Fibroblast of peridontal ligament (primary cell): ENCODE data around the gene PRUNE2.
A peak's percentile ranks its signal among the peaks of the same experiment; 100 is the strongest.

Experiments used
- DNase-seq: peaks from one replicate; pipeline ENCODE4 v3.0.0-alpha.2; 2010; ENCODE audit errors: extremely low read depth

PRUNE2 gene

DNA sequence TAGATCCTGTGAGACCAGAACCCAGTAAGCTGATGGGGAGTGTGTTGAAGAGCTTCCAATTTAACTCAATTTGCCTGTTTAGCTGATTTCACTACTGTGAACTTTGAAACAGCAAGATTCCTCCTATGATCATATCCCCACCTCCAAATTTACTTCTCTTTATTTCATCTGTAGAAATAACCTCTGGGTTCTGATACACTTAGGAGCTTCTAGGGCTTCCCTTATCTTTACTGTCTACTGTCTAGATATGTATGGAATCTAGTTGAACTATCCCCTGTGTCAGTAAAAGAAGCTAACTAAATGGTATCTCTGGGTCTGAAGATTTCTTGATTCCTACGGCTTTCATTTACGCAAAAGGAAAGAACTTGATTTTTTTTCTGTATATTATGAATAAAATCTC, 330.2 kb downstream of the PRUNE2 start:
- DNase-seq = no peak

DNA sequence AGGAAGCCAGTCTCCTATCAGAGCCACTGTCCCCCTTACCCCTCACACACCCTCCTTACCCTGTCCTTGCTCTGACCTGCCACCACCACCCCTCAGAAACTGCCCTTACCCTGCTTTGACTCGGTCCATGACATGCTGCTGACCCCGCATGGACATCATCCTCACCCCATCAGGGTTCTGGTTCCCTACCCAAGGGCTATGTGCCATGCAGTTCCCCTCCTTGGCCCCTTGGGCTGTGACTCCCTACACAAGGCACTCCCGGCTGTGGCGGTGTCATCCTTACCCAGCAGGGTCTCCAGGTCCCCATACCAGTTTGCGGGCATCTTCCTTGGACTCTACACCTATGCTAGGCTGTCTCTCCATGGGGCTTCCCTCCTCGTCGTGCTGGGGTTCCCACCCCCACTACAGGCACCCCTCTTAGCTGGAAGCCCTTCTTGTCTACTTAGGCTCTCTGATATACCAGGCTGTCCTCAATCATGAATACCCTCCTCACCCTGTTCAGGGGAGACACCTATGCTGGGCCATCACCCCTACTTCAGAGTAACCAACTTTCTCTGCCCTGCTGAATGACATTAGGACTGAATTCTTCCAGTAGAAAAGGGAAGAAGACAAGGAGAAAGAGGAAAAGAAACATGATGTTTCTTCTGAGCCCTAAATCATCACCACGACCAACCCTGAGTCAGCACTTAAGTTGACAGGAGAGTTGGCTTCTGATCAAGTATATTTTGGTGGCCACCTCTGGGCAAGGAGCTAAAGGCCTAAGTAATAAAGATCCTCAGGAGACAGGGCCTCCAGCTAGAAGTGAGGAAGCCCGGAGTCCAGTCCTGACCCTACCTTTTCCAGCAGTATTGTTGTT, 331.8 kb downstream of the PRUNE2 start:
- DNase-seq = no peak

DNA sequence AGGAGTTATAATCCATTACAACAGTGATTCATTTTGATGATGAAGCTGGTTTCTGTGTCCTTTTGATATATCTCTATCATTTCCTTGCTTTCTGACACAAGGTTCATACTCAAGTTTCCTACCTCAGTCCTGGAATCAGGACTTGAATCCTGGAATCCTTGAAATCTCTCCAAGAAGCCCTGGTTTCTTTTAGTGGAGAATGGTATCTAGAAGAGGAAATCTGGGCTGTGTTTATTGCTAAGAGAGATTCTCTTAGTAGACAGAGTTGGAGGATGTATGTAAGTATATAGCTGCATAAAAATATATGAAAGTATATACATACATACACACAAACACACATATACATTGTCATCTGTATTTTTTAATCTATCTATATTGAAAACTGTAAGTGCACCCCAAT, 332.5 kb downstream of the PRUNE2 start:
- no peak for DNase-seq

DNA sequence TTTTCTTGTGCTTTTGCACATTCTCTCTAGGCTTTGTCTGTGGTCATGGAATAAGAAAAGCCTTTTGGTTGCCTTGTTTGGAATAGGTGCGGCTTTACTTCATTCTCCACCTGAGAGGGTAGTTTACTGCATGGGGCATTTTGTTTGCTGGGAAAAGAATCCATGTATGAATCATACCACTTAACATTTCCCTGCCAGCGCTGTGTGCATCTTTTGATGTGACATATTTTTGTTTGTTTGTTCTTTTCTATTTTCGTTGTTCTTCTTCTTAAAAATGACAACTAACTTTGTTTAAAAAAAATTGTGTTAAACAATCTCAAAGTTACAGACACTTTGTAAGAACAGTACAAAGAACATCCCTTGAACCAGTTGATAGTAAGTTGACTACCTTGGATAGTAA, 333.8 kb downstream of the PRUNE2 start:
- DNase-seq = no peak

DNA sequence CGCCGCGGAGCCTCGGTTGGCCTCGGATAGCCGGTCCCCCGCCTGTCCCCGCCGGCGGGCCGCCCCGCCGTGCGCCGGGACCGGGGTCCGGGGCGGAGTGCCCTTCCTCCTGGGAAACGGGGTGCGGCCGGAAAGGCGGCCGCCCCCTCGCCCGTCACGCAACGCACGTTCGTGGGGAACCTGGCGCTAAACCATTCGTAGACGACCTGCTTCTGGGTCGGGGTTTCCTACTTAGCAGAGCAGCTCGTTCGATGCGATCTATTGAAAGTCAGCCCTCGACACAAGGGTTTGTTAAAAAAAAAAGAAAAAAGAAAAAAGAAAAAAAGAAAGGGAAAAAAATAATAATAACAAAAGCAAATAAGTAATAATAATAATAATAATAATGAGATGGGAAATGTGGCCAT, 334.2 kb downstream of the PRUNE2 start:
- DNase-seq = no peak

DNA sequence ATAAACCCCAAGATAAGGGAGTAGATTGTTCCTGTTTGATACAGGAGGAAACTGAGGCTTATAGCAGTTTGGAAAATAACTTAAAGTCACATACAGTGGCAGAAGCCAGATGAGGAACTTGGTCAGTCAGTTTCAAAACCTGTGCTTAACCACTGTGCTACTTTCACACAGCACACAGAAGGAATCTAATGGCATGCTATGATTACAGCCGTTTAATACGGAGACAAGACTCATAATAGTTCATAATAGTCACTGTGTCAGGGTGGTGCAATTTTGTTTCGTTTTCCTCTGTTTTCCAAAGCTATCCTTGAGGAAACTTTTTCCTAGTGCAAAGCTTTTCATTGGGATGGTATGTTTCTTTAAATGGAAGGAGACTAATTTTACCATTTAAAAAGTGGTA, 334.6 kb downstream of the PRUNE2 start:
- peak; percentile 53 for DNase-seq

DNA sequence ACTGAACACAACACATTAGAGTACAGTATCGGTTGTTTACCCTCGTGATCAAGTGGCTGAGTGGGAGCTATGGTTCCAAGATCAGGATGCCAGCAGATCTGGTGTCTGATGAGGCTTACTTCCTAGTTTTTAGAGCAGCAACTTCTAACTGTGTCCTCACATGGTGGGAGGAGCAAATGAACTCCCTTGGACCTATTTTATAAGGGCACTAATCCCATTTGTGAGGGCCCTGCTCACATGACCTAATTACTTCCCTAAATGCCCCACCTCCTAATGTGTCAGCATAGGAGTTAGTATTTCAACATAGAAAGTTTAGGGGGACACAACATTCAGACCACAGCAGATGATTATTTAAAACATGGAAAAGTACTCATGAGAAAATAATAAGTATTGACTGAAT, 335.1 kb downstream of the PRUNE2 start:
- DNase-seq = no peak

DNA sequence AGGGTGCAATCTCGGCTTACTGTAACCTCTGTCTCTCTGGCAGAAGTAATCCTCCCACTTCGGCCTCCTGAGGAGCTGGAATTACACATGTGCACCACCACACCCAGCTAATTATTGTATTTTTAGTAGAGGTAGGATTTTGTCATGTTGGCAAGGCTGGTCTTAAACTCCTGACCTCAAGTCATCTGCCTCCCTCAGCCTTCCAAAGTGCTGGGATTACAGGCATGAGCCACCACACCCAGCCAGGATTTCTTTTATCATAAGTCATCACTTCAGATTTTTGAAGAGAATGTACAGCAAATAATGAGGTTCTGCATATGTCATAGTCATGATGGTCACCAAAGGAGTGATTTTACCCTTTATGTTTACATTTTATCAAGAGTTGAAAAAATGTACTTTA, 338.8 kb downstream of the PRUNE2 start:
- DNase-seq = peak; percentile 35

DNA sequence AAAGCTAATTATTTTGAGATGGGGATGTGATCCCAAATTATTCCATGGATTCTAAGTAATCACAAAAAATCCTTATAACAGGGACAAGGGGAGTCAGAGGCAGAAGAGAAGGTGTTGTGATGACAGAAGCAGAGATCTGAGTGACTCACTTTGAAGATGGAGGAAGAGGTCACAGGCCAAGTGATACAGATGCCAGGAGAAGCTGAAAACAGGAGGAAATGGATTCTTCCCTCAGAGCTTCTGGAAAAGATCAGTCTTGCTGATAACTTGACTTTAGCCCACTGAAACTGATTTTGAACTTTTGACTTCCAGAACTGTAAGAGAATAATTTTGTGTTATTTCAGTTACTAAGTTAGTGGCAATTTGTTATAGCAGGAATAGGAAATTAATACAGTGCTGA, 341.6 kb downstream of the PRUNE2 start:
- DNase-seq = no peak

DNA sequence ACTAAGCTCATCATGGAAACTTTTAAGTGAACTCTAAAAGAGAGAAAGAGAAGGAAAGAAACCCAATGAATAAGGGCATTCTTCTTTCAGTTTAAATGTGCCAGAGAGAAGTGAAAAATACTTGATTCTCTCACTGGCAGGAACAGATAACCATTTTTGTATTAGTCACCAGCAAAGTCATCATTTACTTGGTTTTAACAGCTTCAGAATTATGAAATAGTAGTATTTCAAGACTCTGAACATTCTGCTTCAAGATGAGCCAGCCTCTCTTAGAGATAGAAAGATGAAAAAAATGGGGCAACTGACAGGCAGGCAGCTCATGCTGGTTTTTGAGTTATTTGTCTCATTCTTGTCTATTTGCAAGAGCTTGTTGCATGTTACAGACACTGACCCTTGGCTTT, 343.4 kb downstream of the PRUNE2 start:
- DNase-seq = peak; percentile 81

DNA sequence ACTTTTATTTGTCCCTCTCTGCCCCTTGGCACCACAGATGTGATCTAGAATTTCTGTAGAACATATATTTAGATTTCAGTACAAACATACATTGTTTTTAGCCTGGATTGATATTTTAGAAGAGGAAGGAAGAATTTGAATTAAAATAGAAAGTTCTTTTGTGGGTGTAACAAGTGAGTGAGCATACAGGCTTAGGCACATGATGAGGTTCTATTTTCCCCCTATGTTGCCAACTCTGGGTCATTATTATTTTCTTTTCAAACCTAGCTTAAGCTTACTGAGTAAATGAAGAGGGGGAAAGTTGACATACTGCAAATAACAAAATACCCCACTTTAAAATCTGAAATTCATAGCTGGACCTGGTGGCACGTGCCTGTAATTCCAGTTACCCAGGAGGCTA, 344.0 kb downstream of the PRUNE2 start:
- no peak for DNase-seq
